GM23248 (cell line): ENCODE results near the gene AK5. TPM values are rescaled to one million over a fixed set of nuclear protein-coding genes. Genes with fewer than 3 reads are reported as not detected.

ENCODE experiments used
- DNase-seq: peaks from one replicate; pipeline ENCODE4 v3.0.0-alpha.2; 2015
- H2AFZ ChIP-seq: fragments of 200-600 bp; sonication (generic); 2 replicates; pipeline ENCODE4 v1.6.1; 2016; ENCODE audit warnings: antibody characterized with exemption
- H3F3A ChIP-seq: fragments of 200-600 bp; sonication (generic); 2 replicates; pipeline ENCODE4 v1.6.1; 2016; ENCODE audit warnings: mild to moderate bottlenecking, antibody characterized with exemption, mixed run types; ENCODE audit not compliant: insufficient read depth
- H3K27ac ChIP-seq: fragments of 200-600 bp; sonication (generic); 2 replicates; pipeline ENCODE4 v1.5.1; 2016; ENCODE audit warnings: mild to moderate bottlenecking
- H3K27me3 ChIP-seq: fragments of 200-600 bp; sonication (generic); replicated peaks from 2 replicates; pipeline ENCODE4 v1.6.1; 2016; ENCODE audit warnings: mild to moderate bottlenecking; ENCODE audit not compliant: insufficient read depth
- H3K36me3 ChIP-seq: fragments of 200-600 bp; sonication (generic); 2 replicates; pipeline ENCODE4 v1.6.1; 2016; ENCODE audit warnings: low read depth, mild to moderate bottlenecking
- H3K4me1 ChIP-seq: fragments of 200-600 bp; sonication (generic); 2 replicates; pipeline ENCODE4 v1.6.1; 2016; ENCODE audit warnings: mild to moderate bottlenecking; ENCODE audit not compliant: insufficient read depth
- H3K4me2 ChIP-seq: fragments of 200-600 bp; sonication (generic); one replicate; pipeline ENCODE4 v1.6.1; 2016; ENCODE audit warnings: mild to moderate bottlenecking; ENCODE audit not compliant: unreplicated experiment
- H3K4me3 ChIP-seq: fragments of 200-600 bp; sonication (generic); 2 replicates; pipeline ENCODE4 v1.5.1; 2016; ENCODE audit warnings: mild to moderate bottlenecking
- H3K79me2 ChIP-seq: fragments of 200-600 bp; sonication (generic); 2 replicates; pipeline ENCODE4 v1.6.1; 2016; ENCODE audit warnings: mild to moderate bottlenecking; ENCODE audit not compliant: insufficient read depth
- H3K9ac ChIP-seq: fragments of 200-600 bp; sonication (generic); 2 replicates; pipeline ENCODE4 v1.6.1; 2016; ENCODE audit warnings: mild to moderate bottlenecking
- H3K9me2 ChIP-seq: fragments of 200-600 bp; sonication (generic); 2 replicates; pipeline ENCODE4 v1.6.1; 2016; ENCODE audit warnings: mixed run types, mild to moderate bottlenecking, moderate library complexity; ENCODE audit not compliant: insufficient read depth
- H3K9me3 ChIP-seq: fragments of 200-600 bp; sonication (generic); one replicate; pipeline ENCODE4 v1.6.1; 2017; ENCODE audit warnings: low read depth
- H4K20me1 ChIP-seq: fragments of 200-600 bp; sonication (generic); 2 replicates; pipeline ENCODE4 v1.6.0; 2016; ENCODE audit not compliant: insufficient read depth
- EZH2 ChIP-seq: fragments of 200-600 bp; sonication (generic); IDR thresholded peaks from 2 replicates; pipeline ENCODE4 v1.6.1; 2018; ENCODE audit warnings: antibody characterized with exemption, mild to moderate bottlenecking; ENCODE audit not compliant: insufficient read depth, poor library complexity, severe bottlenecking
- EZH2phosphoT487 ChIP-seq: fragments of 200-600 bp; sonication (generic); IDR thresholded peaks from 2 replicates; pipeline ENCODE4 v1.6.1; 2018; ENCODE audit warnings: antibody characterized with exemption, moderate library complexity, mild to moderate bottlenecking, low read depth; ENCODE audit not compliant: insufficient read depth
- WGBS, 2 experiments: methylation state at CpG; one replicate each; pipeline ENCODE4 v1.1.6; 2015 to 2017; ENCODE audit warnings: low lambda C conversion rate in 2 of 2, low coverage in 1 of 2; ENCODE audit errors: missing lambda C conversion rate in 2 of 2; 5-methylcytosine and 5-hydroxymethylcytosine counted together
- in situ Hi-C: fragments of 300-500 bp; cut with MboI; formaldehyde crosslinking; loops from 2 replicates; pipeline ENCODE4 v1.15.0; 2020
- polyA plus RNA-seq: library from polyadenylated mRNA; unstranded; fragments of >200 nt; fragmentation: Nextera tagmentation; extraction: Ambion mirVana; gene quantifications from 2 replicates; pipeline ENCODE4 v1.2.1, GENCODE V29; 2016
- total RNA-seq: library from RNA; depleted of rRNA; stranded (reverse); fragments of >200 nt; shearing (Covaris generic); gene quantifications from 2 replicates; pipeline ENCODE4 v1.2.3, GENCODE V29; 2014

Gene AK5
- total and polyA plus RNA-seq, 2 experiments from 2014 or later: 65.3 to 78.8 TPM

DNA sequence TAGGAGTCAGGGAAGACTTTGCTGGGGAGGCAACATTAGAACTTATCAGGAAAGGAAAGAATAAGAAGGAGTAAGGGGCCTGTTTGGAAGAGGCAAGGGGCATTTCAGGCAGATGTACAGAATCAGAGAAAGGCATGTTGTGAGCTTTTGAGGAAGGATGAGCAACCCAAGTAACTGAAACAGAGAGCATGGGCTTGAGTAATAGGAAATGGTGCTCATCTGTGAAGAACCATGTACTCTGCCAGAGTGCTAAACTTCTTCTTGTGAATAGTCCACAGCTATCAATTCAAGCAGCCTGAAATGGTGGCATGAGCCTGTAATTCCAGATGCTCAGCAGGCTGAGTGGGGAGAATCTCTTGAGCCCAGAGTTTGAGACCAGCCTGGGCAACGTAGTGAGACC is 43.4 kb upstream of the AK5 start:
- no peaks in the 10 kb centered on the region for H3K4me1 ChIP-seq
- peak; percentile 10 for DNase-seq
- H3K27me3 ChIP-seq: no peaks in the 10 kb centered on the region
- no peak overlapping the region for H2AFZ ChIP-seq
- no peaks in the 10 kb centered on the region for H3K36me3 ChIP-seq
- H3K79me2 ChIP-seq: no peaks in the 10 kb centered on the region
- TF ChIP-seq EZH2phosphoT487: no peak
- no peak for TF ChIP-seq EZH2
- no peaks in the 10 kb centered on the region for H3K9me3 ChIP-seq
- no peak overlapping the region for H3K4me2 ChIP-seq
- H3F3A ChIP-seq: no peaks in the 10 kb centered on the region
- H4K20me1 ChIP-seq: no peaks in the 10 kb centered on the region
- no peaks in the 10 kb centered on the region; the same call in none of the 2 replicates for H3K9me2 ChIP-seq
- no peak overlapping the region for H3K9ac ChIP-seq
- WGBS, 2 experiments: 90 to 93% methylated on average over 1 of the region's 1 CpG
- H3K4me3 ChIP-seq: no peak overlapping the region
- in situ Hi-C loops: no loop called here
- no peak overlapping the region for H3K27ac ChIP-seq

- Histone ChIP-seq H2AFZ (no peak overlapping the region), H3K27ac (no peak overlapping the region), H3K4me1 (no peaks in the 10 kb centered on the region), H3K4me2 (no peak overlapping the region), H4K20me1 (no peaks in the 10 kb centered on the region), H3K9me3 (no peaks in the 10 kb centered on the region), H3K79me2 (no peaks in the 10 kb centered on the region), H3K9me2 (no peaks in the 10 kb centered on the region; the same call in 1 of the 2 replicates), H3K4me3 (no peak overlapping the region), H3K36me3 (no peaks in the 10 kb centered on the region), H3F3A (no peaks in the 10 kb centered on the region), H3K9ac (no peak overlapping the region), H3K27me3 (no peaks in the 10 kb centered on the region)
- 67 to 76% methylated on average over 3 of the region's 3 CpGs for WGBS, 2 experiments
- TF ChIP-seq EZH2 (no peak), EZH2phosphoT487 (no peak)
- in situ Hi-C loops: no loop called here
- DNase-seq: no peak
Observed at GRCh38 chr1:77239311-77239710, 42.5 kb upstream of the AK5 start.

- no peaks in the 10 kb centered on the region for H3K79me2 ChIP-seq
- 75 to 76% methylated on average over 2 of the region's 2 CpGs for WGBS, 2 experiments
- H3K27me3 ChIP-seq: no peaks in the 10 kb centered on the region
- H3F3A ChIP-seq: no peaks in the 10 kb centered on the region
- DNase-seq: no peak
- no peak overlapping the region for H3K4me2 ChIP-seq
- no peaks in the 10 kb centered on the region for H3K36me3 ChIP-seq
- no peak for TF ChIP-seq EZH2
- no peak for TF ChIP-seq EZH2phosphoT487
- no peaks in the 10 kb centered on the region for H3K4me1 ChIP-seq
- H3K4me3 ChIP-seq: no peak overlapping the region
- H3K27ac ChIP-seq: no peak overlapping the region
- H3K9ac ChIP-seq: no peak overlapping the region
- no peaks in the 10 kb centered on the region for H3K9me2 ChIP-seq
- H4K20me1 ChIP-seq: no peaks in the 10 kb centered on the region
- H3K9me3 ChIP-seq: no peaks in the 10 kb centered on the region
- in situ Hi-C loops: no loop called here
- H2AFZ ChIP-seq: no peak overlapping the region
Observed at GRCh38 chr1:77245830-77246229, 36.0 kb upstream of the AK5 start.

GRCh38 chr1:77250126-77250525 is 31.7 kb upstream of the AK5 start:
- Histone ChIP-seq H3K4me3 (no peak overlapping the region), H3K9me2 (no peaks in the 10 kb centered on the region), H3K4me1 (no peaks in the 10 kb centered on the region), H3K9me3 (peaks cover 3% of the 10 kb centered on the region), H3K36me3 (no peaks in the 10 kb centered on the region), H3K27ac (no peak overlapping the region), H3F3A (no peaks in the 10 kb centered on the region), H3K4me2 (no peak overlapping the region), H2AFZ (no peak overlapping the region), H3K27me3 (no peaks in the 10 kb centered on the region), H3K79me2 (no peaks in the 10 kb centered on the region), H3K9ac (no peak overlapping the region), H4K20me1 (no peaks in the 10 kb centered on the region)
- TF ChIP-seq EZH2: no peak
- TF ChIP-seq EZH2phosphoT487: no peak
- no peak for DNase-seq
- in situ Hi-C loops: no loop called here
- 76 to 87% methylated on average over 1 of the region's 1 CpG for WGBS, 2 experiments

DNA sequence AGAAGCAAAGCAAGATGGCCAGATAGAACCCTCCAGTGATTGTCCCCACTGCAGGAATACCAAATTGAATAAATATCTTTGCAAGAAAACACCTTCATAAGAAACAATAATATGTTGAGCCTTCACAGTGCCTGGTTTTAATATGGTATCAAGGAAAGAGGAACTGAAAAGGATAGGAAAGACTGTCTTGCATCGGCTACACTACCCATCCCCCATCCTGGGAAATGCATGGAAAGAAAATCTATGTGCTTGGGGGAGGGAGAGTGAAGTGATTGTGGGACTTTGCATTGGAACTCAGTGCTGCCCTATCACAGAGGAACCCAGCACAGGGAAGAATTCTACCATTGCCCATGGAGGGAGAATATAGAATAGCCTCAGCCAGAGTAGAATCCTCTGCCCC is 28.6 kb upstream of the AK5 start:
- no peaks in the 10 kb centered on the region for H3K36me3 ChIP-seq
- no peak overlapping the region for H3K9ac ChIP-seq
- H3K4me2 ChIP-seq: no peak overlapping the region
- H3K9me3 ChIP-seq: peaks cover 3% of the 10 kb centered on the region
- DNase-seq: no peak
- no peaks in the 10 kb centered on the region for H3K79me2 ChIP-seq
- no peak overlapping the region for H2AFZ ChIP-seq
- H4K20me1 ChIP-seq: no peaks in the 10 kb centered on the region
- no peaks in the 10 kb centered on the region for H3K27me3 ChIP-seq
- TF ChIP-seq EZH2phosphoT487: no peak
- no peak for TF ChIP-seq EZH2
- in situ Hi-C loops: no loop called here
- no peak overlapping the region for H3K27ac ChIP-seq
- no peaks in the 10 kb centered on the region for H3F3A ChIP-seq
- WGBS, 2 experiments: 89 to 100% methylated on average over 1 of the region's 1 CpG
- H3K4me1 ChIP-seq: no peaks in the 10 kb centered on the region
- H3K4me3 ChIP-seq: no peak overlapping the region
- H3K9me2 ChIP-seq: no peaks in the 10 kb centered on the region
